ENCODE data around the gene VIPR2. TPM values are rescaled to one million over a fixed set of nuclear protein-coding genes. Genes with fewer than 3 reads are reported as not detected.
"Not testable (repeated sequence)": the region's sequence is repeated elsewhere in the genome, so short reads cannot be mapped to it uniquely, and the experiment has no call there.

The VIPR2 gene
- total RNA-seq, 1 donor from 2014 or later, result 0.41 TPM

DNA sequence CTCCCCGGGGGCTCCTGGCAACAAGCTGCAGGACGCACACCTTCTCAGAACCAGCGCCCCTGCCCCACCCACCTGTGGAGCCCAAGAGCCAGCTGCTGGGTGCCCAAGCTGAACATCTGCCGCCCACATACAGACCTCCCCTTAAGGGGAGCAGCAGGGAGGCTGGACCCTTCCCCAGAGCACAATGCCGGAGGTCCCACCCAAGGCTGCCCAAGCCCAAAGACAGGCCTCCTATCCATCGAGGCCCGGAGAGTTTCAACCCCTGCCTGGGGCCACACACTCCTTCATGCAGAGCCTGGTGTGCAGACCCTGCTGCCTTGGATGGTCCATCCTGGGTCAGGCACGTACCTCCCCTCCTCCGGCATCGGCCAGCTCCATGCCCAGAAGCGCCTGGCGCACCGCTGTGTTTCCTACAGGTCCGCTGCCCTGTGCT is 48.7 kb downstream of the VIPR2 start:
- FAIRE-seq (no peak), DNase-seq (ENCODE audit: low spot score in 2 of 2) (no peak)

DNA sequence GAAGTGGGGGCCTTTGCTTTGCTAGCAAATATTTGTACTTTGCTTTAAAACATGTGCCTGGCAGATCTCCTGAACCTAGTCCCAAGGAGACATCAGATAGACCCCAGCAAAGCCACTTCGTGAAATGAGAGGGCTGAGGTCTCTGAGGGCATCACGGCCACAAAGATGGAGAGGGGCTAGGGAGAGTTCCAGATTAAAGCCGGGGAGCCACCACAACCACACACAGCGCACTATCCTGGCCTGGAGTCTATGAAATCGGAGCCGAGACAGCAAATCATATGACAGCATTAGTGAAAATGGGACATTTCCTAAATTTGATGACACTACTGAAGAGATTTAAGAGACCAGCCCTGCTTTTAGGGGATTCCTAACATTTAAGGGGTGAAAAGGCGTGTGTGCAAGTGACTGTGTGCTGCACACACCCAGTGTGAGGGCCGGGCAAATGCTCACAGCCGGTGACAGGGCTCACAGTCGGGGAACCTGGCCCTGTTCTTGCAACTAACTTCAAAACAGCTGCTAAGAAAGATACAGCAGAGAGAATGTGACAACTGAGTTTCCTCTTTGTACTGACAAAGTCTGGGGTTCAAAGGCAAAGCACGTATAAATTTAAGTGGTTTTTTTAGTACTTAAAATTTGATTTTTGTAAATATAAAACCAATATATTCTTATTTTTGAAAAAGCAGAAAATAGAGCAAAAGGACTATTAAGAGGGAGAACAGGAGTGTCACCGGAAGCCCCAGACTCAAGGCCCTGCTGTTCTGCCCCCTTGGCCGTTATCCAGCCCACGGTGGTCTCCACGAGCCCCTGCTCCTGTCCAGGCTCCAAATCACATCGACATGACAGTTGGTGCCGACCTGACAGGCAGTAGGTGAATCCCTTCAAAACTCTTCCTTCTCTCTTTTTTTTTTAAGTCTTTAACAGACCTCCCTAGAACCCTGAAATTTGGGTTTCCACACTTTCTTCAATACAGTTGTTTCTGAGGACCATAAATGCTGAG is 49.5 kb downstream of the VIPR2 start:
- DNase-seq (ENCODE audit: low spot score in 2 of 2) (no peak), FAIRE-seq (no peak)

DNA sequence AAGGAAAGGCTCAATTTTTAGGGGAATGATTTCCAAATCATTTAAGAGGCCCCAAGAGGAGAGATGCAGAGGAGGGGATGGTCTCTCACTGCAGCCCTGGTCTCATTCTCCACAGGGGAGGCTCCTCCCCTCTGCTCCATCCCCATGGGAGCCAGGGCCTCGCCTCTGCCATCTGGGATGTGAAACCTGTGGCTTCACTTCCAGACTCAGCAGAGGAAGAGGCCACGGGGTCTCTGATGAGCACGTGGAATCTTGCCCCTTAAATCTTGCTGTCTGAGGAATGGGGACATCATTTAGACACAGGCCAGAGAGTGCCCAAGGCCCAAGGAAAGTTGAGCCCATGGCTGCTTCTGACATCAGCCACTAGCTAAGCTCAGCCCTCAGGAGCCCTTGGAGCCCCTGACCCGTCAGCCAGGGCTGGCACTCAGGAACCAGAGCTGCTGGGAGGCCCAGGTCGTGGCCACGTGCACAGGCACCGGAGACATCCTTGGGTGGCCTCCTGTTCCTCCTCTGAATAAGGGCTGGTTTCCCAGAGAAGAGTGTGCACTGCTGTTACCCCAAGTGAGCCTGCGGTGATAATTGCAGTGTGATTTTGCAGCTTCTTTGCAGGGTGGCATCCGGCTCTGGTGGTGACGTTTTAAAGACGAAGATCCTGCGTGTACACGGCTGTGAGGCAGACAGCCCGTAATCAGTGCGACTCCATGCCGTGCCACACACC is 50.5 kb downstream of the VIPR2 start:
- no peak for FAIRE-seq

DNA sequence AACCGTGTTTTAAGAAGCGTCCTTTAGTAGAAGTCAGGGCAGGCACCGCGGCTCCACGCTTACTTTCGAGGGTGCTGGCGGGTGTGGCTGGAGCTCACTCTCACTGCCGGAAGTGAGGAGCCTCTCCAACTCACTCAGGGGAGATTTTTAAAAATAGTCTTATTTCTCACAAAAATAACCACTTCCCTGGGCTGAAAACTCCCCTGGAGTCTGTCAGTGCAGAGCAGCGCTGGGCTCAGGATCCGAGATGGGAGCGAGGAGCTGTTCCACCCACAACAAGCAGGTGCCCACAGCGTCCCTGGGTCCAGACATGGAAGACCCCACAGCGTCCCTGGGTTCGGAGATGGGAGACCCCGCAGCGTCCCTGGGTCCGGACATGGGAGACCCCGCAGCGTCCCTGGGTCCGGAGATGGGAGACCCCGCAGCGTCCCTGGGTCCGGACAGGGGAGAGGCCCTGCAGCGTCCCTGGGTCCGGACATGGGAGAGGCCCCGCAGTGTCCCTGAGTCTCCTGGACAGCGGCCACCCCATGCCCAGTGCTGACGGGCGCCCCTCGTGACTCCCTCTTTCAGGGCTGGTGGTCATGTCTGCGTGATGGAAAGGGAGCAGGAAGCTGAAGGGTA is 51.2 kb downstream of the VIPR2 start:
- no peak for DNase-seq (ENCODE audit: low spot score in 2 of 2)
- FAIRE-seq, result no peak

More for the DNA sequence above, 50.5 kb downstream of the VIPR2 start:
- no peak for DNase-seq (ENCODE audit: low spot score in 2 of 2)

DNA sequence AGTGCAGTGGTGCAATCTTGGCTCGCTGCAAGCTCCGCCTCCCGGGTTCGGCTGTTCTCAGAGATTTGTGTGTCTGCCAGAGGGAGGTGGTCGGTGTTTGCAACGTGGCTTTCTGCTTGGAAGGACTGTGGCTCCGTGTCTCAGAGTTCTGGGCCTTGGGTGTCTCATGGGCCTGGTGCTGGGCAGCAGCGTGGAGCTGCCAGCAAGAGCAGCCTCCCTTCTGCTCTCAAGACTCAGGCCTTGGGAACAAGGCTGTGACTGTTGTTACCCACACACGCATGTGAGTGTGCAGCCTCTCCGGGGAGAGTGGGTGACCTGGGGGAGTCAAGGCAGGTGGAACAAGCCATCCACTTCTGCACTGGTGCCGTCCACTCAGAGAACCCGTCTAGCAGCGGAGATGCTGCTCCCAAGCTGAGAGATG is 52.0 kb downstream of the VIPR2 start:
- DNase-seq (ENCODE audit: low spot score in 2 of 2) (no peak), FAIRE-seq (no peak)

DNA sequence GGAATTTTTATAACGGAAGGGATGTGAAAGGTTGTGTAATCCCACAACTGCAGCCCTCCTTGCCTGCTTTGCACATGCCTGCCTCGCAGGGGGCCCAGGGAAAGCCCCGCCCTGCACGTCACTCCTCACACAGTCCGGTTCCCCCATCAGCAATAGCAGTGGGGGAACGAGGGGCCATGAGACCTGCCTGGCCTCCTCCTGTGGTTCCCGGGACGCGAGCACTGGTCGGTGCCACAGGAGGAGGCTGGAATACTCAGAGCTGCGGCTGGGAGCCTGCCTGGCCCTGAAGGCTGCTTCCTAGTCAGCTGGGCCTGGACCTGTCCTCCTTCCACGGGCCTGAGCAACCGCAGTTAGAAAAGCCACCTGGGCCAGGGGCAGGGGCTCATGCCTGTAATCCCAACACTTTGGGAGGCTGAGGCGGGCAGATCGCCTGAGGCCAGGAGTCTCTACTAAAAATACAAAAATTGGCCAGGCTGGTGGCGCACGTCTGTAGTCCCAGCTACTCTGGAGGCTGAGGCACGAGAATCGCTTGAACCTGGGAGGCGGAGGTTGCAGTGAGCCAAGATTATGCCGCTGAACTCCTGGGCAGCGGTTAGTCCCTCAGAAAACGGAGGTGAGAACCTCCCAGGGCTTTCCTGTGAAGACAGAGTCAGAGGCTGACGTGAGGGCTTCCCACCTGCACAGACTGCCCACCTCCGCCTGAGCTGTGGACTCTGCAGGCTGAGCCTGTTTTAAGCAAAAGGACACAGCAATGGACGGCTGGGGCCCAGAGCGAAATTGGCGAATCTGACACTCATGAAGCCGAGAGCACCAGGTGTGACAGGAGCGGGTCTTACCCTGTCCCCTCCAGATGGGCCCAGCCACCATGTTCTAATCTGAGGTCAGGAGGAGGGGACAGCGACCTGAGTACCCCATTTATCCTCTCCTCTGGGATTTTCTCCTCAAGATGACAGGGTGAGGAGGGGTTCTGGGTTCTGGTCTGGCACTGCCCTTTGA is 52.9 kb downstream of the VIPR2 start:
- FAIRE-seq, result no peak

DNA sequence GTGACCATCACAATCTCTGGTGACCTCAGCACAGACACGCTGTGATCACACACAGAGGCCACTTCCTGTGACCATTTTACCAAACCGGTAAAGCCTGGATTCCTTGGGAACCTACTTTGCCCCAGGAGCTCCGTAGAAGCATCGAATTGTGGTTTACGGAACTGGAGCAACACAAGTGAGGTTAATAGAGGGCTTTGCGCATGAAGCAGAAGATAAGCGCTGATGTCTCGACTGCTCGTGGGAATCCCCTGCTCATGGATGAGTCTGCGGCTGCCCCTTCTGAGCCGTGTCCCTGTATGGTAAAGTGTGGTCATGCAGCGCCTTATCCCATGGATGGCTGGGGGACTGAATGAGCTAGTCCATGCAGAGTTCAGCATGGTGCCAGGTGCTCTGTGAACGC is 53.6 kb downstream of the VIPR2 start:
- no peak for FAIRE-seq
- no peak for DNase-seq (ENCODE audit: low spot score in 2 of 2)

More for the DNA sequence above, 52.9 kb downstream of the VIPR2 start:
- no peak for DNase-seq (ENCODE audit: low spot score in 2 of 2)

DNA sequence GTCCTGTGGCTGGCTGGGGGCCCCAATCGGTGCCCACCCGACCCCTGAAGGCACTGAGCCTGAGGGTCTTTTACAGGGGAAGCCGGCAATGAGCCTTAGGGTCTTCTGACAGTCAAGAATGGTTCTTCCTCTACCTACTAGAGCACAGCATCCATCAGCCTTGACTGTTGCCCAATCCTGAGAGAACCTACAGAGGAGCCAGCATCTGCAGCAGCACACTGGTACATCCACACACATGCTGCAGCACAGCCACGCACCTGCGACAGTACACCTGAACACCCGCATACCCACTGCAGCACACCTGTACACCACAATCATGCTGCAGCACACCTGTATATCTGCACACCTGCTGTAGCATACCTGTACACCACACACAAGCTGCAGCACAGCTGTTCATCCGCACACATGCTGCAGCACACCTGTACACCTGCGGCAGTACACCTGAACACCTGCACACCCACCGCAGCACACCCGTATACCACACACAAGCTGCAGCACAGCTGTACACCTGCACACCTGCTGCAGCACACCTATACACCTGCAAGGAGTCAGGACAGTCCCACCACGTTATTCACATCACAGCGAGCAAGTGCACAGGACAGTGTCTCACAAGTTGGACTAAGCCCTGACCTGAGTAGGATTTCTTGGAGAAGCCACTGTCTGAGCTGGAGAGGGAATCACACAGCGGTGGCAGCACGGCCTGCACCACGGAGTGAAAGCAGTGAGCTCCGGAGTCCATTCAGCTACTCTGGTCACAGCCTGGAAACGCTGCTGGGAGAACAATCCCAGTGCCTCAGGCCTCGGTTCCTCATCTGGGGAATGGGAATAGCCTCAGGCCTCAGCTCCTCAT is 56.4 kb downstream of the VIPR2 start:
- FAIRE-seq (no peak), DNase-seq (ENCODE audit: low spot score in 2 of 2) (no peak)

DNA sequence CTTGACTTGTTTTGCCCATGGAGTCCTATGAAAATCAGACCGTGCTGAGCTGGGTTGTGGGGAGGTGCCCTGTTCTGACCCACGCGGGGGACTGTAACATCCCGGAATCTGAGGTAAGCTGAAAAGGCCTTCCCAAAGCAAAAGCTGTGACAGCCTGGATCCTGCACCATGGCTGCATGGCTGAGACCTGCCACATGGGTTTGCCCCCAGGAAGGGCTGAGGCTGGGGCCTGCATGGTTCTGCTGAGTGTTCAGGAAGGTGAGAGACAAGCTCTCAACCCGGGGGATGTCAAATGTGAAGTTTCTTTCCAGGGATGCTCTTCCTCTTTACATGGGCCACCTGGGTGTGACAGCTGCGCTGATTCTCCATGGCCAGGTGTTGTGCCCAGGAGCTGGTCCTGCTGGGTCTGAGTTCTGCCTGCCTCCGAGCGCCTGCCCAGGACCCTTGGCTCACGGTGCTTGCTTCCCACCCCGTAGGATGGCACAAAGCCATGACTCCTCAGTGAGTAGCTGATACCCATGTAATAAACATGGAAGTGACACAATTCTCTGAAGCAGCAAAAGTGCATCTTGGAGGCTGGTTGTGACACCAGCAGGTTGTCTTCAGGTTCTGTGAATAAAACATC is 58.3 kb downstream of the VIPR2 start:
- FAIRE-seq (no peak), DNase-seq (ENCODE audit: low spot score in 2 of 2) (no peak)

DNA sequence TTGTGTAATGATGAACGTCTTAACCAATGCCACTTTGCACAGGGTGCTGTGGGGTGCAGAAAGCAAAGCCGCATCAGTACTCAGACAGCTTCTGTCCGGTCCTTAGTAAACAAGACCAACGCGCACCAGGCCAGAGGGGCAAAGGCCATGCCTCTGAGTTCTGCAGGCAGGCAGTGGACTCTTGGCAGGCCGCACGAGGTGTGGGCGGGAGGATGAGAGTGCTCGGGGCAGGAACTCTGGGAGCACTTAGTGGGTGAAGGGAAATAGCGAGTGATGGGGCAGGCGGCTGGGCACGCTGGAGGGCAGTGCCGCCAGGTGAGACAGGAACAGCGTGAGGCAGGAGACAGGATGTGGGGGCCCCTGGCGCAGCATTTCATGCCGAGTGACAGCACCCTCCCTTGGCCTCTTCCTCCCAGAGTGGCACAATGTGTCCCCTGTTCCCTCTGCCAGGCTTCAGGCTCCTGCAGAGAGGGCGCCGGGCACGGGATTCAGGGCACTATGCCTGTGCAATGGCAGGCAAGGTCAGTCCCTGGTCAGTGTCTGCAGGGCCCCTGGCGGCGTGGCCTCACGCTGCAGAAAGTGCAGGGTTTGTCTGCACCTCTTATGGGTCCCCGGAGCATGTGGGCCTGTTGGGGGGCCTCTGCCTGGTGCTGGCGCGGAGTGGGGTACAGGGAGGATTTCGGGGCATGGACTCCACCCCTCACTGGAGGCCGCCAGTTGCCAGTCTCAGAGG is 60.4 kb downstream of the VIPR2 start:
- FAIRE-seq (no peak), DNase-seq (ENCODE audit: low spot score in 2 of 2) (no peak)

DNA sequence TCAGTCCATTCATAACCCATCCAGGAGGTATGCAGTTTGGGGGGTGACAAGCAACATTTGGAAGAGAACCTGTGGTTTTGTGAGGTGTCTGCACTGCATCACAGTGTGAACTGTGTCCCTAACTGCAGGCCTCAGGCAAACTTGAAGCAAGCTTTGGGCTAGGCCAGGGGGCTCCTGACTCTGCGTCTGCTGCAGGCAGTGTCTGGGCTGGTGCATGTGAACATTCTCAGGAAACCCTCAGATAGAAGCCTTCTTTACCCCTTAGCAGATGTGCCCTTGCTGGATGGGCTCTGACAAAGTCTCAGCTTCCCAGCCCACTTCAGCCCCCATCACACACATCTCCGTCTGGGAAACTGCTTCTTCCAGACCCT is 61.0 kb downstream of the VIPR2 start:
- FAIRE-seq, result no peak
- DNase-seq (ENCODE audit: low spot score in 2 of 2), result no peak

DNA sequence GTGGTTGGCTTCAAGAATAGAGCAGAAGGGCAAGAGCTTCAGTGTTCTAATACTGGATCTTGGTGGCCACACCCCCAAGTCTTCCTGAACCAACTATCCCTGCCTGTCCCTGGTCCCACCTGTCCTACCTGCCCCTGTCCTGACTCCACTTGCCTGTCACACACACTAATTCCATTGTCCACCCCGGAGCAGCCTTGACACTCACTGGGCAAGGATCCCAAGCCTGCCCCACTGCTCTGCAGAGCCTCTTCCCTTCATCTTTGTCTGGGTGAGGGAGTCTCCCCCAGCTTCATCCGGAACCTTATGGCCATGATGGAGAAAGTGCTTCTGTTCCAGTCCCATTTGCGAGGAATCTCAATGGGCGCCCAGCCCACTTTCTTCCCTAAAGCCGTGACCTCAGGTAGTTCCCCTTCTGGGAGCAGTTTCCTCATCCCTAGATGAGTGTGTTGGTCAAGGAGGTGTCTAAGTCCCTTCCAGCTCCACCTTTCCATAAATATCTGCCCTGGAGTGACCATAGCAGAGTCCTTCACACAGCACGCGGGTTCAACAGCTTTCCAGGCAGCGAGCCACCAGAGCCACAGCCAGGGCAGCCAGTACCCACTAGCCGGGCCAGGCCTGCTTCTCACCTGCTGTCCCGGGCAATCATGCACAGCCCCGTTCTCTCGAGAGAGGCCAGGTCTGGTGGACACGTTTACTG is 61.5 kb downstream of the VIPR2 start:
- DNase-seq (ENCODE audit: low spot score in 2 of 2) (no peak), FAIRE-seq (no peak)

DNA sequence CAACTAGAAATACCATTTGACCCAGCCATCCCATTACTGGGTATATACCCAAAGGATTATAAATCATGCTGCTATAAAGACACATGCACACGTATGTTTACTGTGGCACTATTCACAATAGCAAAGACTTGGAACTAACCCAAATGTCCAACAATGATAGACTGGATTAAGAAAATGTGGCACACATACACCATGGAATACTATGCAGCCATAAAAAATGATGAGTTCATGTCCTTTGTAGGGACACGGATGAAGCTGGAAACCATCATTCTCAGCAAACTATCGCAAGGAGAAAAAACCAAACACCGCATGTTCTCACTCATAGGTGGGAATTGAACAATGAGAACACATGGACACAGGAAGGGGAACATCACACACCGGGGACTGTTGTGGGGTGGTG is 62.6 kb downstream of the VIPR2 start:
- not testable (repeated sequence) for DNase-seq (ENCODE audit: low spot score in 2 of 2)

DNA sequence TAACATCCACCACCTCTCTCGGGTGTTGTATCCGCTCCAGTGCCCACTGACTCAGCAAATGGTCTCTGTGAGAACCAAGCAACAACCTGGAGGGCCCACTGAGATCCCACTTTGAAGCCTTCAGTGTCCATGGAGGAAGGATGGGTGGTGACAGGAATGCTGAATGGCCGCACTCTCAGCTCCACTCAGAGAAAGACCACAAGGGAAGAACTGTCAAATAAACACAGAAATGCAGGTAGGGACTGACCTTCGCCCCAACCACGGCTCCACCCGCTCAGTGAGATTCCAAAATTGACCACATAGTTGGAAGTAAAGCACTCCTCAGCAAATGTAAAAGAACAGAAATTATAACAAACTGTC is 65.8 kb downstream of the VIPR2 start:
- FAIRE-seq (no peak), DNase-seq (ENCODE audit: low spot score in 2 of 2) (no peak)

More for the DNA sequence above, 62.6 kb downstream of the VIPR2 start:
- FAIRE-seq, result not testable (repeated sequence)

DNA sequence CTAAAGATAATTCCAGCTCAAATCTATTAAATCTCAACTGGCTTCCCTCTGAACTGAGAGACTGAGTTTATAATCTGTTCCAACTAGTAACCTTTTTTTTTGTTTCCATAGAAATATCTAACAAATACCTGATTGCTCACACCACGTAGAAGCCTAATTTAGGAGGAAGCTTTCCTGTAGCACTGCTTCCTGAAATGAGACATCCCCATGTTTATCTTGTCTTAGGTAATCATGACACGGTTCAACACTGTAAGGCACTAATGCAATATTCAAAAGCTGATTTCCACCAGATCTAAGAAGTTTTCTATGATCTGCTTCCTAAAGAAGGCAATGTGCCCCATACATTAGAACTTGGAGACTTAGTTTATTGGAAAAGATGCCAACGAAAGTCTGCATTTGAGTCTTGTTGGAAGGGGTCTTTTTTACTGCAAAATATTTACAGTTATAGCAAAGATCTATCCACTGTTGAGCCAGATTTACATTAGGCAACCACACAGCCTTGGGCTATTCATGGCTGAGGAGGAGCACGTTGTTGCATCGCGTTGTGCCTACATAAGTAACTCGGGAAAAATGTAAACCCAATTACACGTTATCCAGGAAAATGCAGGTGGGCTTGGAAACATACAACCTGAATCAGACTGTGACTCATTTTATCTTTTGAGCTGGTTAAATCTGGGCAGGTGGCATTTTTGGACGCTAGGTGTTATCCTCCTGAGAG is 66.3 kb downstream of the VIPR2 start:
- DNase-seq (ENCODE audit: low spot score in 2 of 2), result no peak
- FAIRE-seq, result no peak

DNA sequence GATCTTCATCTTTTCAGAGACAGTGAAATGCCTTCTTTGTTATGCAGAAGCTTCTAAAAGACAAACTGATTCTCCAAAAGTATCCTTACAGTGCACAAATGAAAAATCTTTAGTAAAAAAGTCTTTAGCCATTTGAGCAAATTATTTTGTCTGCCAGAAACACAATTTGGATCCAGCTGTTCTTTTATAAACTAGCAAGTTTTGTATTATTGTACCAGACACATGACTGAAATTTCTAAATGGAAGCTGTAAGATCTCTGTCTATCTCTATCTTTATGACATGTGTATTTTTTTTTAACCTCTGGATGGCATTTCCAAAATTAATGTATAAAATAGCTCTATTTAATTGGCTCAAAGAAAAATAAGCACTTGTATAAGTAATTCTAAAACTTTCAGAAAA is 68.3 kb downstream of the VIPR2 start:
- FAIRE-seq, result no peak
- no peak for DNase-seq (ENCODE audit: low spot score in 2 of 2)

Measured in frontal cortex (tissue), 4 donors.